HepG2 (cell line): ENCODE data around the gene PCSK7. TPM values are rescaled to one million over a fixed set of nuclear protein-coding genes. Genes with fewer than 3 reads are reported as not detected.

Experiments used
- ATAC-seq: fragments of 200-7000 bp; cut with Tn5 transposase; 3 replicates; pipeline ENCODE4 v1.9.1; 2020; ENCODE audit warnings: mild to moderate bottlenecking, moderate library complexity
- BruUV-seq: library from RNA; stranded (reverse); fragments of 400-500 nt; replicated peaks from 2 replicates; lab custom pipeline; 2021; lab: Mats Ljungman, UMichigan
- CTCF ChIA-PET: fragments of 300-600 bp; formaldehyde crosslinking; extraction: SDS; loops from one replicate; lab custom pipeline; 2021; ENCODE audit warnings: low total read pairs, inconsistent platforms, low intra/inter-chr PET ratio; lab: Yijun Ruan, JAX
- POLR2A ChIA-PET: fragments of 350-600 bp; sonication (Branson Sonifier 250); formaldehyde crosslinking; loops from one replicate; lab custom pipeline; 2020; ENCODE audit warnings: antibody characterized with exemption, inconsistent platforms; lab: Yijun Ruan, JAX
- DNase-seq: peaks from one replicate; pipeline ENCODE4 v3.0.0-alpha.2; 2015; ENCODE audit warnings: low spot score
- FAIRE-seq: peaks from 3 replicates; lab custom pipeline; 2011; peaks lifted over from hg19 to GRCh38; lab: Jason Lieb, UNC
- H2AFZ ChIP-seq: one replicate; pipeline ENCODE4 v1.6.1; 2011; ENCODE audit warnings: low read length, inconsistent platforms
- H3K27ac ChIP-seq: fragments of 300-600 bp; 3 replicates; pipeline ENCODE4 v1.8.0; 2011; ENCODE audit warnings: mixed run types, mild to moderate bottlenecking, mixed read lengths, low read length, inconsistent platforms; ENCODE audit not compliant: insufficient read depth; ENCODE audit errors: extremely low read length
- H3K27me3 ChIP-seq, 2 experiments: fragments of 200-600 bp in 1 of 2; 2 replicates in 1 of 2; 3 replicates in 1 of 2; pipeline versions ENCODE4 v1.6.0 to v1.8.0; 2011; ENCODE audit warnings: low read length in 2 of 2, mild to moderate bottlenecking in 2 of 2, moderate library complexity in 2 of 2, inconsistent platforms in 1 of 2; ENCODE audit not compliant: insufficient read depth in 2 of 2, control insufficient read depth in 1 of 2
- H3K36me3 ChIP-seq, 2 experiments: fragments of 200-600 bp in 1 of 2; replicated peaks in 1 of 2; 2 replicates in 1 of 2; 3 replicates in 1 of 2; pipeline versions ENCODE4 v1.5.1 to v1.8.0; 2011; ENCODE audit warnings: low read length in 2 of 2, inconsistent platforms in 1 of 2; ENCODE audit not compliant: insufficient read depth in 2 of 2, control insufficient read depth in 1 of 2
- H3K4me1 ChIP-seq: 2 replicates; pipeline ENCODE4 v1.5.1; 2012; ENCODE audit warnings: low read length, inconsistent platforms; ENCODE audit not compliant: insufficient read depth
- H3K4me2 ChIP-seq: 2 replicates; pipeline ENCODE4 v1.6.0; 2011; ENCODE audit warnings: low read depth, low read length, inconsistent platforms
- H3K4me3 ChIP-seq, 3 experiments: fragments of 200-600 bp in 1 of 3; sonication (generic), shearing (Covaris generic) in 1 of 3; replicated peaks in 1 of 3; 2 replicates each; pipeline ENCODE4 v1.5.1; 2011 to 2016; ENCODE audit warnings: low read length in 3 of 3, inconsistent platforms in 2 of 3, low read depth in 2 of 3, mild to moderate bottlenecking in 2 of 3, control low read depth in 1 of 3, mixed read lengths in 1 of 3; ENCODE audit not compliant: insufficient read depth in 1 of 3
- H3K79me2 ChIP-seq: one replicate; pipeline ENCODE4 v1.6.1; 2011; ENCODE audit warnings: low read length, inconsistent platforms; ENCODE audit not compliant: insufficient read depth
- H3K9ac ChIP-seq: 2 replicates; pipeline ENCODE4 v1.6.0; 2011; ENCODE audit warnings: mild to moderate bottlenecking, low read depth, low read length, inconsistent platforms; ENCODE audit not compliant: insufficient read depth
- H3K9me3 ChIP-seq: 2 replicates; pipeline ENCODE4 v1.5.1; 2012; ENCODE audit warnings: mild to moderate bottlenecking, low read length
- H4K20me1 ChIP-seq: 2 replicates; pipeline ENCODE4 v1.6.0; 2011; ENCODE audit warnings: inconsistent platforms, mild to moderate bottlenecking, low read length, moderate library complexity; ENCODE audit not compliant: insufficient read depth
- KDM5B ChIP-seq: sonication (generic); formaldehyde crosslinking; IDR thresholded peaks from 2 replicates; pipeline ENCODE4 v1.4.0; 2020; ENCODE audit warnings: missing genetic modification reagents, mild to moderate bottlenecking, borderline replicate concordance
- KMT2B ChIP-seq: IDR thresholded peaks from 2 replicates; pipeline ENCODE4 v1.6.1; 2016; ENCODE audit warnings: missing genetic modification reagents, missing compliant biosample characterization
- NR0B2 ChIP-seq: sonication (generic); formaldehyde crosslinking; IDR thresholded peaks from 2 replicates; pipeline ENCODE4 v1.4.0; 2020; ENCODE audit warnings: mild to moderate bottlenecking, missing genetic modification reagents
- THAP7 ChIP-seq: sonication (generic); formaldehyde crosslinking; IDR thresholded peaks from 2 replicates; pipeline ENCODE4 v1.8.1; 2023; ENCODE audit warnings: mild to moderate bottlenecking, missing genetic modification reagents
- ZFP36L1 ChIP-seq: sonication (generic); formaldehyde crosslinking; IDR thresholded peaks from 2 replicates; pipeline ENCODE4 v1.8.0; 2022; ENCODE audit warnings: mild to moderate bottlenecking, missing genetic modification reagents, moderate library complexity
- ZFX ChIP-seq: sonication (generic); formaldehyde crosslinking; IDR thresholded peaks from 2 replicates; pipeline ENCODE4 v1.4.0; 2020; ENCODE audit warnings: mild to moderate bottlenecking, low read depth, missing genetic modification reagents, moderate library complexity
- ZNF121 ChIP-seq: sonication (generic); formaldehyde crosslinking; IDR thresholded peaks from 2 replicates; pipeline ENCODE4 v1.5.0; 2020; ENCODE audit warnings: mild to moderate bottlenecking, missing genetic modification reagents
- ZNF292 ChIP-seq: sonication (generic); formaldehyde crosslinking; IDR thresholded peaks from 2 replicates; pipeline ENCODE4 v1.8.1; 2022; ENCODE audit warnings: mild to moderate bottlenecking, low read depth, missing genetic modification reagents, borderline replicate concordance
- ZNF556 ChIP-seq: sonication (generic); formaldehyde crosslinking; IDR thresholded peaks from 2 replicates; pipeline ENCODE4 v1.4.0; 2020; ENCODE audit warnings: mild to moderate bottlenecking, missing genetic modification reagents, borderline replicate concordance
- WGBS: methylation state at CpG from one replicate; pipeline ENCODE4 v1.1.6; 2017; ENCODE audit warnings: low lambda C conversion rate; 5-methylcytosine and 5-hydroxymethylcytosine counted together
- in situ Hi-C: cut with HindIII; loops from 2 replicates; pipeline ENCODE4 v1.10.0; 2017; ENCODE audit warnings: low pct_unique_long_range_greater_than_20kb; ENCODE audit not compliant: extremely low pct_ligation_motif_present
- intact Hi-C: fragments of 100-400 bp; cut with micrococcal nuclease; formaldehyde crosslinking; loops from one replicate; pipeline ENCODE4 v1.10.0; 2022; ENCODE audit not compliant: unreplicated experiment
- polyA plus RNA-seq, 8 experiments: library from polyadenylated mRNA; depleted of rRNA in 3 of 8; stranded (reverse) in 7 of 8; unstranded in 1 of 8; fragments of >200 nt; fragmentation: Illumina TruSeq in 4 of 8; extraction: Trizol in 4 of 8; gene quantifications; 2 replicates each; pipeline versions ENCODE4 v1.2.1 to v1.2.3, GENCODE V29; 2011 to 2016; ENCODE audit warnings: low read depth in 4 of 8, missing spikeins in 1 of 8, mixed read lengths in 1 of 8; ENCODE audit not compliant: insufficient read depth in 1 of 8
- total RNA-seq, 5 experiments: library from RNA; depleted of rRNA; stranded (reverse); fragments of >200 nt; fragmentation: Illumina TruSeq; extraction: Trizol; gene quantifications; 2 replicates each; pipeline ENCODE4 v1.2.3, GENCODE V29; 2016; ENCODE audit warnings: low read depth in 1 of 5
- TF ChIP-seq, protein P1 (sequence below), 2 experiments: sonication (generic) in 1 of 2; formaldehyde crosslinking in 1 of 2; IDR thresholded peaks; 2 replicates each; pipeline versions ENCODE4 v1.5.1 to v1.6.1; 2011 to 2020; ENCODE audit warnings: borderline replicate concordance in 1 of 2, low read depth in 1 of 2, low read length in 1 of 2, mild to moderate bottlenecking in 1 of 2, missing genetic modification reagents in 1 of 2, moderate library complexity in 1 of 2
- TF ChIP-seq, protein P2 (sequence below), 2 experiments: fragments of 450-650 bp in 1 of 2; sonication (generic) in 1 of 2; formaldehyde crosslinking; IDR thresholded peaks; 2 replicates each; pipeline versions ENCODE4 v1.5.0 to v1.8.0; 2020 to 2022; ENCODE audit warnings: mild to moderate bottlenecking in 1 of 2, missing genetic modification reagents in 1 of 2
- TF ChIP-seq, protein P3 (sequence below): IDR thresholded peaks from 2 replicates; pipeline ENCODE4 v1.6.1; 2016

The PCSK7 gene
- total and polyA plus RNA-seq, 2 of the 13 experiments (the other 11 are each of a cell fraction or from before 2014, with no cell fraction given), result 13.4 to 13.8 TPM

- no peak for FAIRE-seq
- WGBS, result 95% methylated on average over 4 of the region's 5 CpGs
- intact Hi-C loops (no loop called here), in situ Hi-C loops (no loop called here)
- TF ChIP-seq ZFX (CRISPR knock-in tag) (no peak), KDM5B (no peak), ZFP36L1 (CRISPR knock-in tag) (no peak), THAP7 (CRISPR knock-in tag) (no peak), KMT2B (CRISPR knock-in tag) (no peak), ZNF556 (CRISPR knock-in tag) (no peak), NR0B2 (CRISPR knock-in tag) (no peak), ZNF121 (no peak), ZNF292 (CRISPR knock-in tag) (no peak)
- TF ChIP-seq, protein P1, sequence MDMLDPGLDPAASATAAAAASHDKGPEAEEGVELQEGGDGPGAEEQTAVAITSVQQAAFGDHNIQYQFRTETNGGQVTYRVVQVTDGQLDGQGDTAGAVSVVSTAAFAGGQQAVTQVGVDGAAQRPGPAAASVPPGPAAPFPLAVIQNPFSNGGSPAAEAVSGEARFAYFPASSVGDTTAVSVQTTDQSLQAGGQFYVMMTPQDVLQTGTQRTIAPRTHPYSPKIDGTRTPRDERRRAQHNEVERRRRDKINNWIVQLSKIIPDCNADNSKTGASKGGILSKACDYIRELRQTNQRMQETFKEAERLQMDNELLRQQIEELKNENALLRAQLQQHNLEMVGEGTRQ (IDR thresholded peaks at IDR 0.05; ENCODE audit: low read depth, low read length), result no peak
- TF ChIP-seq, protein P1 (CRISPR knock-in tag; IDR thresholded peaks at IDR 0.05; ENCODE audit: borderline replicate concordance), result no peak
- TF ChIP-seq, protein P2, sequence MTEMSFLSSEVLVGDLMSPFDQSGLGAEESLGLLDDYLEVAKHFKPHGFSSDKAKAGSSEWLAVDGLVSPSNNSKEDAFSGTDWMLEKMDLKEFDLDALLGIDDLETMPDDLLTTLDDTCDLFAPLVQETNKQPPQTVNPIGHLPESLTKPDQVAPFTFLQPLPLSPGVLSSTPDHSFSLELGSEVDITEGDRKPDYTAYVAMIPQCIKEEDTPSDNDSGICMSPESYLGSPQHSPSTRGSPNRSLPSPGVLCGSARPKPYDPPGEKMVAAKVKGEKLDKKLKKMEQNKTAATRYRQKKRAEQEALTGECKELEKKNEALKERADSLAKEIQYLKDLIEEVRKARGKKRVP (CRISPR knock-in tag; IDR thresholded peaks at IDR 0.05), result no peak
- TF ChIP-seq, protein P3, sequence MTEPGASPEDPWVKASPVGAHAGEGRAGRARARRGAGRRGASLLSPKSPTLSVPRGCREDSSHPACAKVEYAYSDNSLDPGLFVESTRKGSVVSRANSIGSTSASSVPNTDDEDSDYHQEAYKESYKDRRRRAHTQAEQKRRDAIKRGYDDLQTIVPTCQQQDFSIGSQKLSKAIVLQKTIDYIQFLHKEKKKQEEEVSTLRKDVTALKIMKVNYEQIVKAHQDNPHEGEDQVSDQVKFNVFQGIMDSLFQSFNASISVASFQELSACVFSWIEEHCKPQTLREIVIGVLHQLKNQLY (CRISPR knock-in tag), result no peak
- no peak overlapping the region for H2AFZ ChIP-seq
- H4K20me1 ChIP-seq, result no peaks in the 10 kb centered on the region; the same call in 1 of the 2 replicates
- POLR2A ChIA-PET, result no interaction called here
- no TSS peak for BruUV-seq
- no peaks in the 10 kb centered on the region for H3K79me2 ChIP-seq
- peaks cover 8 to 24% of the 10 kb centered on the region in 2 experiments; a peak in 4 of 5 replicates for H3K36me3 ChIP-seq
- no peak overlapping the region for H3K9ac ChIP-seq
- ATAC-seq, result no peak
- no peak for DNase-seq
- H3K27ac ChIP-seq, result no peak overlapping the region
- H3K4me1 ChIP-seq, result peaks cover 24% of the 10 kb centered on the region
- H3K4me3 ChIP-seq, result no peak overlapping the region
- H3K9me3 ChIP-seq, result no peaks in the 10 kb centered on the region
- no peaks in the 10 kb centered on the region for H3K27me3 ChIP-seq
- CTCF ChIA-PET, result no interaction called here
- no peak overlapping the region for H3K4me2 ChIP-seq
Measured at GRCh38 chr11:117185736-117186430, 46.0 kb downstream of the PCSK7 start.
